Activated CD4-positive, alpha-beta memory T cell treated with anti-CD3 and anti-CD28 coated beads for 36 hours (primary cell): Measurements from ENCODE around the gene TAF4B. TPM values are rescaled to one million over a fixed set of nuclear protein-coding genes. Genes with fewer than 3 reads are reported as not detected.
"Not testable (repeated sequence)": the region's sequence is repeated elsewhere in the genome, so short reads cannot be mapped to it uniquely, and the experiment has no call there.

Experiments used
- CTCF ChIA-PET: fragments of 350-600 bp; sonication (Branson Sonifier 250); formaldehyde crosslinking; loops from one replicate; lab custom pipeline; 2021; ENCODE audit warnings: antibody characterized with exemption, inconsistent platforms; lab: Charles Lee
- POLR2A ChIA-PET: fragments of 350-600 bp; sonication (Branson Sonifier 250); formaldehyde crosslinking; loops from one replicate; lab custom pipeline; 2021; ENCODE audit warnings: antibody characterized with exemption; lab: Charles Lee
- DNase-seq: peaks from one replicate; pipeline ENCODE4 v3.0.0-alpha.2; 2020
- H3K27ac Mint-ChIP-seq: one replicate; pipeline ENCODE4 v1.8.0; 2021; ENCODE audit warnings: mixed read lengths
- H3K27me3 Mint-ChIP-seq: one replicate; pipeline ENCODE4 v1.8.0; 2021; ENCODE audit warnings: mixed read lengths
- H3K36me3 Mint-ChIP-seq: one replicate; pipeline ENCODE4 v1.8.0; 2021; ENCODE audit warnings: mixed read lengths
- H3K4me1 Mint-ChIP-seq: one replicate; pipeline ENCODE4 v1.8.0; 2021; ENCODE audit warnings: low read depth, mixed read lengths
- H3K4me3 Mint-ChIP-seq: one replicate; pipeline ENCODE4 v1.8.0; 2021; ENCODE audit warnings: mild to moderate bottlenecking, mixed read lengths
- H3K9me3 Mint-ChIP-seq: one replicate; pipeline ENCODE4 v1.8.0; 2021; ENCODE audit warnings: mixed read lengths
- intact Hi-C: fragments of 100-400 bp; cut with micrococcal nuclease; formaldehyde crosslinking; loops from one replicate; pipeline ENCODE4 v1.15.1; 2023
- total RNA-seq, 2 experiments: library from RNA; stranded (reverse); gene quantifications; one replicate each; pipeline ENCODE4 v1.2.3, GENCODE V29; 2021

Gene TAF4B
- total RNA-seq, 2 experiments from 2014 or later = 12.5 to 12.7 TPM

DNA sequence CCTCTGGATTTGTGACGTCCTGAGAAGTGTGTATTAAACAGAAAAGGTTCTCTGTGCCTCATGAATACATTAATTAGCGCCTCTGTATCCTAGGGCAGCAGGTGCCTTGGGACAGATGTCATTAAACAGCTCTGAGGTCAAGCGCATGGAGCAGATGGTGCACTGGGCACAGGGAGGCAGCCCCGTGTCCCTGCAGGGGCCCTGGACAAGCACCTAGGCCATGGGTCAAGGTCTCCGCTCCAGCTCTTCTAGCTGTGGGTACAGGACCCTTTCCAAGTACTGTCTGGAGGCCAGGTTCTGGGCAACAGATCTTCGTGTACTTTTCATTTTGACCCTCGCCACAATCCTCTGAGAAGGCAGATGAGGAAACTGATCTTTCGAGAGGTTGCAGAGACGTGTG, 195.7 kb downstream of the TAF4B start:
- no peaks in the 10 kb centered on the region for H3K4me1 Mint-ChIP-seq
- no peak for DNase-seq
- H3K27ac Mint-ChIP-seq = no peak overlapping the region
- H3K9me3 Mint-ChIP-seq = no peaks in the 10 kb centered on the region
- CTCF ChIA-PET = no interaction called here
- intact Hi-C loops = no loop called here
- no peaks in the 10 kb centered on the region for H3K27me3 Mint-ChIP-seq
- no peaks in the 10 kb centered on the region for H3K36me3 Mint-ChIP-seq
- H3K4me3 Mint-ChIP-seq = no peak overlapping the region
- POLR2A ChIA-PET = no interaction called here

DNA sequence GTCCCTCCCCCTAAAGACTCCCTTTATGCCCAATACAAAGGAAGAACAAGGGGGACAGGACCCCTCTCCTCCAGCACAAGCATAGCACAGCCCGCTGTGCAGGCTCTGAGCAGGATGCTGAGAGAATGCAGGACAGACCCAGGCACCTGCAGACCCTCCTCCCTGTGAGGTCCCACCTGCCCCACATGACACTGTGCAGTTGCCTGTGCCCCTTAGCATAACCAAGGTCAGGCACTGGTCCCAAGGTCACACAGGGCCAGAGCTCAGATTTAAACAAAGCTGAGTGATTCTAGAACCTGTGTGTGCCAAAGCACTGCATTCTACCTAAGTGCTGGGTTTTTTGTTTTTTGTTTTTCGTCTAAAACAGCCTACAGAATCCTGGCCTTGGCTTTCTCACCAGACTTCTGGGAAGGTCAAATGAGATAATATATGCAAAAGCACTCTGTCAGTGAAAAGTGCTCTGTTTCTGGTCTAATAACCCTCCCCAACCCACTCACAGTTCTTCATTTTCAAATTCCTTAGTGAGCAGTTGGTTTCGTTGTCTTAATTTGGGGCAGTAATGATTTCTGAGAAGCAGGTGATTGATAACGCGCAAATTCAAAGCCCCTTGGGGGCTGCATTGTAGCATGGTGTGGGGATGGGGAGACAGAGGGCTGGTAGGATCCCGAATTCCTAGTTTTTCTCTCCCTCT, 196.4 kb downstream of the TAF4B start:
- H3K27ac Mint-ChIP-seq = no peak overlapping the region
- no peak for DNase-seq
- H3K27me3 Mint-ChIP-seq = no peaks in the 10 kb centered on the region
- no peaks in the 10 kb centered on the region for H3K36me3 Mint-ChIP-seq
- no peaks in the 10 kb centered on the region for H3K9me3 Mint-ChIP-seq
- ChIA-PET CTCF (no interaction called here), POLR2A (no interaction called here)
- H3K4me1 Mint-ChIP-seq = no peaks in the 10 kb centered on the region
- intact Hi-C loops = no loop called here
- H3K4me3 Mint-ChIP-seq = no peak overlapping the region

DNA sequence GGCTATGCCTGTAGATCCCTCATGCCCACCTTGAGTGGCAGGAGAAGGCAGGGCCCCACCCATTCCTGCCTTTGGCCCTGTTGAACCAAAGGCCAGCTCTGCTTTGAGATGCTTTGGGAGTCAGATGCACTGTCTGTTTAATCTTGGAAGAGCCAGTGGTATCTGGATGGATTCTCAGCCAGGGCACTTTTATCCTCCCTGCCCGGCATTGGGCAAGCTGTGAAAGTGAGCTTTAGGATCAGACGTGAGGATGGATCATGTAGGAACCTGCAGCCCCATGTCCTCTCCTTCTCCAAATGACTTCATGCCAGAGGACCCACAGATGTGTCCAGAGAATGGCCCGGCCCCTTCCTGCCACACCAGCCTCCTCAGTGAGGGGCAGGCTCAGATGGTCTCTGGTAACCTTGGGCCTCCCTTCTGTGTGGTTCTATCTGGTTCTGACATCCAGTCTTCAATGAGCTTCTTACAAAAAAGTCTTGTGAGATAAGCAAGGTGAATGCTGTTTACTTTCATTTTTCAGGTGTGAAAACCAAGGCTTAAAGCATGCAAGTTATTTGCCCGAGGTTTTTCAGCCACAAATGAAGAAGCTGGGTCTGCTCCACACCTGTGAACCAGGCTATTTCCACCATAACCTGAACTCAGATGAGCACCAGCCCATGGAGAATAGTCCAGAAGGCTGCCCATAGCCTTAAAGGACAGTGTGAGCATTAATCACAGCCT, 198.3 kb downstream of the TAF4B start:
- no peaks in the 10 kb centered on the region for H3K36me3 Mint-ChIP-seq
- H3K4me3 Mint-ChIP-seq = no peak overlapping the region
- H3K4me1 Mint-ChIP-seq = no peaks in the 10 kb centered on the region
- no peak overlapping the region for H3K27ac Mint-ChIP-seq
- no peaks in the 10 kb centered on the region for H3K27me3 Mint-ChIP-seq
- intact Hi-C loops = no loop called here
- ChIA-PET CTCF (no interaction called here), POLR2A (no interaction called here)
- no peak for DNase-seq
- H3K9me3 Mint-ChIP-seq = no peaks in the 10 kb centered on the region

DNA sequence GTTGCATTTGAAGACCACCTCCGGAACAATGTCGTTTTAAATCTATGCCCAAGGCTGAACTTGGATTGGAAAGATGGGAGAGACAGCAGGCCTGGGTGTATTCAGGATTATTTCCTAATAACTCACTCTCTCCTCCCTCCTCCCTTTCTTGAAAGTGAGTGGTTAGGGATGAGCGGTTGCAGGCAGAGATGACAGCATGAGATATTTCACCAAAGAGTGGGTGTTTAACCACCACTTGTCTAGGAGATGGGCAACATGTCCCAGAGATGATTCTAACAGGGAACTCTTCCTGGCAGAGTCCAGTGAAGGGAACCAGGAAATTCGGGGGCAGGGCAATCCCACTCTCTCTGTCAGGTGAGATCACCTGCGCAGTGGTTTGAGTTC, 198.9 kb downstream of the TAF4B start:
- no peaks in the 10 kb centered on the region for H3K36me3 Mint-ChIP-seq
- POLR2A ChIA-PET = no interaction called here
- intact Hi-C loops = no loop called here
- H3K4me1 Mint-ChIP-seq = no peaks in the 10 kb centered on the region
- no peak overlapping the region for H3K27ac Mint-ChIP-seq
- DNase-seq = no peak
- CTCF ChIA-PET = no interaction called here
- H3K4me3 Mint-ChIP-seq = no peak overlapping the region
- H3K9me3 Mint-ChIP-seq = no peaks in the 10 kb centered on the region
- H3K27me3 Mint-ChIP-seq = no peaks in the 10 kb centered on the region

DNA sequence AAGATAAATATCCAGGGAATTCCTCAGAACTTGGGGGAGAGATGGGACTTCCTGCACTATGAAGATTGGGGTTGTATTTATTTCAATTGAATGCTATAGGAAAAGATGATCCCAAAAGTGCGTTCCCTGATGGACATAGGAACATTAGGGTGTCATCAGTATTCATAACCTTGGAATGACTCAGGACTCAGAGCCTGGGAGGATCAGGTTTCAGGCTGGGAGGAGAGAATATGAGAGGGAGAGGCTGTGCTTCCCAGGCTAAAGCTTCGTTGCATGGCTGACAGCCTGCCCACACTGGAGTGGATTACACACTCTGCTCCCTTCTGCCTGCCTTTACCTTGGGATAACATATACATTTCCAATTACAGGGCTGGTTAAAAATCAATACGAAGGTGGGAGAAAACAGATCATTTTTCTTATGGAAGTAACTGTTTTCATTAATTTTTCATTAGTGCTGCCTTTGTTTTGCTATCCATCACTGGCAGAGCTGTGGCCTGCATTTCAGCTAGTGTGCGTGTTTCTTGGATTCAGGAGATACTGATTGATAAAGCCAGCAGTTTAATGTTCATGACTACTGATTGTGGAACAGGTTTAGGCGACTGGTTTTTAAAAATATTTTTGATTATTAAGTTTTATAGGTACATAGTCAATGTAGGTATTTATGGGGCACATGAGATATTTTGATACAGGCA, 203.4 kb downstream of the TAF4B start:
- Mint-ChIP-seq H3K27ac (no peak overlapping the region), H3K9me3 (peaks cover 2% of the 10 kb centered on the region), H3K4me3 (no peak overlapping the region), H3K36me3 (no peaks in the 10 kb centered on the region), H3K27me3 (no peaks in the 10 kb centered on the region), H3K4me1 (no peaks in the 10 kb centered on the region)
- CTCF ChIA-PET = no interaction called here
- intact Hi-C loops = no loop called here
- no peak for DNase-seq
- POLR2A ChIA-PET = no interaction called here

DNA sequence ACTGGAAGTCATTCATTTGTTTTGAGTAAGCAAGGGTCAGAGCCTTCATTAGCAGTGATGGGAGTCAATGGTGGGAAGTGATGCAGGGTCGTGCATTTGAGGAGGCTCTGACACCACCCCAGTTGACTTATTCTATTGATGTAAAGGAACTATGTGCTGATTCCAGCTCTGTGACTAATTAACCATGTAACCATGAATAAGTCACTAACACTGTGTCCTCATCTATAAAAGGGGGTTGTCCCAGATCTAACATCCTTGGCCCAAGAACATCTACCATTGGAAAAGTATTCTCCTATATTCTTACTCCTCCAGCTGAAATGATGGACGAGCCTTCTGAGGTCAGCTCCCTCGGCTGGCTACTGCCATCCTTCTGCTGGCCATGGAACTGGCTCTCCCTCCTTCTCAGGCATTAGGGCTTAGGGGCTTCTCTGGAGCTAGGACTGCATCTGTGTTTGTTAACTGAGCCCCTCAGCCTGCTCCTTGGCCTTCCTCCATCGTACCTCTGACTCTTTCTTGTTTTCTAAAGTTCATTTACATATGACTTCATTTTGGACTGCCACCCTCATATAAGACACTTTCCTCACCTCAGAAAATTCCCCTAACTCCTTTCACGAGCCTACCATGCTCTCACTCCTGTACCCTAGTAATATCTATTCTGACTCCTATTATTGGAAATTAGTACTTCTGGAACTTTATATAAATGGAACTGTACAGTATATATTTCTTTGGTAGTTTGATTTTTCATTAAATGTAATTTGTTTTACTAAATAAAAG, 206.6 kb downstream of the TAF4B start:
- POLR2A ChIA-PET = no interaction called here
- DNase-seq = no peak
- peaks cover 5% of the 10 kb centered on the region for H3K27me3 Mint-ChIP-seq
- CTCF ChIA-PET = no interaction called here
- peaks cover 2% of the 10 kb centered on the region for H3K9me3 Mint-ChIP-seq
- intact Hi-C loops = no loop called here
- H3K4me3 Mint-ChIP-seq = no peak overlapping the region
- no peaks in the 10 kb centered on the region for H3K4me1 Mint-ChIP-seq
- no peak overlapping the region for H3K27ac Mint-ChIP-seq
- H3K36me3 Mint-ChIP-seq = no peaks in the 10 kb centered on the region

DNA sequence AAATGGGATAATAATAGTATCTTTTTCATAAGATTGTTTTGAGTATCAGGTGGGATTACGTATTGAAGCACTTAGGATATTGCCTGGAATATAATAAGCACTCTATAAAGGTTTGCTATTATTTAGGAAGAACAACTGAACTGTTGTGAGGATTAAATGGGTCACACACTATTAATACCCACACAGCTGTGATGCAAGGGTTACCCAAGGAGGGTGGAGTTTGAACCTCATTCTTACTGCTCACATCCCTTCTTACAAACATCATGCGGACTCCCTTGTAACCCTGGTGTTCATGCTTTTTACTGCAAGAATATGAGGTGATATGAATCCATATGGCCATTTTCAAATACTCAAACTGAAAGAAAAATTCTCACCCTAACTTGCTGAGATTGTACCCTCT, 208.6 kb downstream of the TAF4B start:
- intact Hi-C loops = no loop called here
- peaks cover 2% of the 10 kb centered on the region for H3K9me3 Mint-ChIP-seq
- POLR2A ChIA-PET = no interaction called here
- CTCF ChIA-PET = no interaction called here
- H3K4me3 Mint-ChIP-seq = no peak overlapping the region
- no peak overlapping the region for H3K27ac Mint-ChIP-seq
- H3K27me3 Mint-ChIP-seq = peaks cover 5% of the 10 kb centered on the region
- DNase-seq = no peak
- H3K4me1 Mint-ChIP-seq = no peaks in the 10 kb centered on the region
- H3K36me3 Mint-ChIP-seq = no peaks in the 10 kb centered on the region

DNA sequence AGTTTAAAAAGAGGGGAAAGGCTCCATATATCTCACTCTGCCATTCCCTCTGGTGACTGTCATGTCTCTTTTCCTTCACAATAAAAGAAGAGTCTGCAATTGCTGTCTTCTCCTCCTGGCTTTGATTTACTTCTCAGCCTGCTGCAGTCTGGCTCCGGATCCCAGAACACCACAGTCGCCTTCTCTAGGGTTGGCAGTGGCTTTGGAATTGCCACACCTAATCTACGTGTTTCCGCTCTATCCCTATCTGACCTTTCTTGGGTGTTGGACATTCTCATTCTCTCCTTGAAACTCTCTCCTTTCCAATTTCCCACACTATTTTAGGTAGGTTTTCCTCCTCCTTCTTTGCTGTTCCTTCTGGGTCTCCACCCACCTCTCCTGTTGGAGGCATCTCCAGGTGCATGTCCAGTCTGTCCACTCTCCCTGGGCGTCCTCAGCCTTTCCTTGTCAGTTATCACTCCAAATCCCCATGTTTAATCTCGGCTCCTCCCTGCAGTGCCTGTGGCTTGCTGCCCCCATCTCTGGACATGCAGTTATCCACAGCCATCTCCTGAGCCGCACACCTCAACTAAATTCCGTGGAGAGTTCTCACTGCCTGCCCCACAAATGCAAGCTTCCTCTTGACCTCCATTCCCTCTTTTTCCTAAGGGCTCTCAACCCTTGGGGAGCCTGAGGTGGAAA, 209.3 kb downstream of the TAF4B start:
- DNase-seq = no peak
- POLR2A ChIA-PET = no interaction called here
- no peaks in the 10 kb centered on the region for H3K36me3 Mint-ChIP-seq
- no peaks in the 10 kb centered on the region for H3K4me1 Mint-ChIP-seq
- peaks cover 2% of the 10 kb centered on the region for H3K9me3 Mint-ChIP-seq
- CTCF ChIA-PET = no interaction called here
- intact Hi-C loops = no loop called here
- H3K27ac Mint-ChIP-seq = no peak overlapping the region
- H3K27me3 Mint-ChIP-seq = peaks cover 5% of the 10 kb centered on the region
- no peak overlapping the region for H3K4me3 Mint-ChIP-seq

DNA sequence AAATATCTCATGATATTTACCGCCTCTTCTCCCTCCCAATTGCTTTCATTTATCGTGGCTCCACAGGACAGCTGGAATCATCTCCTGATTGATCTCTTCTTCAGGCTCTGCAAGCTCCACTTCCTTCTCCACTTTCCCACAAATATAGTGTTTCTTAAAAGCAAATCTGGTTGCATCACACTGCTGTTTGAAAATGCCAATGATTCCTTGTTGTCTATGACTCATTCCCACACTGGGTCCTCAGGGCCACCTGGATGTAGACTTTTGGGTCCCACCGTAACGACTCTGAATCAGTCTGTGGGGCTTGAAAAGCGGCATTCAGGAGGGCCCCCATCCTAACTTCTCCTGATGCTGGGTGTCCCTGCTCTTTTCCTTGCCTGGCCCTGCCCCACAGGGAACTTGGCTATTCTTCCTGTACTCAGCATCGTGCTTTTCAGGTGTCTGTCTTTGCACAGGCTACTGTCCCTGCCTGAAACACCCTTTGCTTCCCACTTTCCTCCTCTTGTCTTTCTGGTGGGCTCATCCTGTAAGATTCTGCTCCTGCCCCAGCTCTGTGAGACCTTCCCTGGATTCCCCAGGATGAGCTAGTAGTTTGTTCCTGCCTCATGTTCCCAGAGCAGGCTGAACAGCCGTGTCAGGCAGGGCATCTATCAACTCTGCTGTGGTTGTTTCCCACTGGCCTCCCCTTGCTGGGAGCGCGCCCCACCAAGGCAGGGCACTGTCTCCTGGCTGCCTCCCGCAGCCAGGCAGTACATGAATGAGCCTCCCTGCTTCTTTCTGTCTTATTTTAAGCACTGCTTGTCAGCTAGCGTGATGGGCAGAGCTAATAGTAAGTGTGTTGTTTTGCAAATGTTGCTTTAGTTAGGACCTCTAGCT, 210.2 kb downstream of the TAF4B start:
- no peak overlapping the region for H3K27ac Mint-ChIP-seq
- no peaks in the 10 kb centered on the region for H3K9me3 Mint-ChIP-seq
- intact Hi-C loops = no loop called here
- DNase-seq = no peak
- H3K4me3 Mint-ChIP-seq = no peak overlapping the region
- ChIA-PET CTCF (no interaction called here), POLR2A (no interaction called here)
- H3K27me3 Mint-ChIP-seq = peaks cover 5% of the 10 kb centered on the region
- H3K4me1 Mint-ChIP-seq = no peaks in the 10 kb centered on the region
- no peaks in the 10 kb centered on the region for H3K36me3 Mint-ChIP-seq

DNA sequence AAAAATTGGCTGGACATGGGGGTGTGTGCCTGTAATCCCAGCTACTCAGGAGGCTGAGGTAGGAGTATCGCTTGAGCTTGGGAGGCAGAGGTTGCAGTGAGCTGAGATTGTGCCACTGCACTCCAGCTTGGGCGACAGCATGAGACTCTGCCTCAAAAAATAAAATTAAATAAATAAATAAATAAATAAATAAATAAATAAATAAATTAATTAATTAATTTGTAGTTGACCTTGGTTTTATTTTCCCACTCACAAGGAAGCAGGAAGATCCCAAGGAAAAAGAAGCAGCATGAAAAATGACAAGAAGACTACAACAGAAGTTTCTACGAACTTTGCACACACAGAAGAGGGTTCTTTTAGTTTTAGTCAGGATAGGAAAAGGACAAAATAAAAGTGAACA, 211.4 kb downstream of the TAF4B start:
- H3K4me3 Mint-ChIP-seq, H3K9me3 Mint-ChIP-seq, POLR2A ChIA-PET, intact Hi-C loops, H3K27ac Mint-ChIP-seq, H3K4me1 Mint-ChIP-seq, H3K36me3 Mint-ChIP-seq, DNase-seq, H3K27me3 Mint-ChIP-seq: not testable (repeated sequence)
- CTCF ChIA-PET = interaction anchor here (0.6 to 1.1 kb wide), 2 partner anchors 71 to 150 kb away, joined by 3 read pairs; no protein-coding TSS in a partner anchor

DNA sequence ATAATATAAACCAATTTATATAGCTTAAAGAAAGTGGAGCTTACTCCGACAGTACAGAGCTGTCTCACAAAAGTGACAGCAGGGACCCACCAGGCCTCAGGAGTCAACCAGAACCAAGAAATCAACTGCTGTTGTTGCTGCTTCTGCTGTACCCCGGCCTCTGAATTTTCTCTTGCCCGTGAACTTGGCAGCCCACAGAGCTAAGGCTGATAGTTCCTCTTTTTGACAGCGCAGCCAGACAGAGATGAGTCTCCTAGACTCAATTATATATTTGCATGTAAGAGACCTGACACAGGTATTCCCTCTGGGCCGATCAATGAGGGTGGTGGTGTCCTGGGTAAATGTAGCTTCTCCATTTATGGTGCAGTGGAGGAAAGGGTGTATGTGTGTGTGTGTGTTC, 212.7 kb downstream of the TAF4B start:
- H3K4me3 Mint-ChIP-seq = no peak overlapping the region
- no peak for DNase-seq
- H3K27me3 Mint-ChIP-seq = peaks cover 6% of the 10 kb centered on the region
- POLR2A ChIA-PET = no interaction called here
- intact Hi-C loops = no loop called here
- no peaks in the 10 kb centered on the region for H3K36me3 Mint-ChIP-seq
- no peak overlapping the region for H3K27ac Mint-ChIP-seq
- H3K4me1 Mint-ChIP-seq = no peaks in the 10 kb centered on the region
- CTCF ChIA-PET = interaction anchor here (1.1 kb wide), 1 partner anchor 69 kb away, joined by 3 read pairs; no protein-coding TSS in a partner anchor
- H3K9me3 Mint-ChIP-seq = no peaks in the 10 kb centered on the region
